ENCODE results near the gene SHF. TPM values are rescaled to one million over a fixed set of nuclear protein-coding genes. Genes with fewer than 3 reads are reported as not detected.
"Not testable (repeated sequence)": the region's sequence is repeated elsewhere in the genome, so short reads cannot be mapped to it uniquely, and the experiment has no call there.

The SHF gene
- total and polyA plus RNA-seq, 4 donors, result 4.3 to 19.0 (median 13.3) TPM

GRCh38 chr15:45137703-45138102, 50.1 kb downstream of the SHF start:
- Histone ChIP-seq H3K9me3 (ENCODE audit: control insufficient read depth, low read length) (no peaks in the 10 kb centered on the region), H3K27ac (ENCODE audit: low read depth in 1 of 2, low read length in 2 of 2) (no peak overlapping the region), H3K4me3 (ENCODE audit: low read length in 2 of 2) (no peak overlapping the region), H3K36me3 (ENCODE audit: control insufficient read depth in 1 of 2, insufficient read depth in 2 of 2, low read length in 1 of 2) (no peaks in the 10 kb centered on the region), H3K4me1 (ENCODE audit: control insufficient read depth in 1 of 2, insufficient read depth in 2 of 2, low read length in 2 of 2) (no peaks in the 10 kb centered on the region), H3K27me3 (ENCODE audit: control insufficient read depth in 1 of 2, insufficient read depth in 2 of 2, low read length in 1 of 2) (no peaks in the 10 kb centered on the region)
- intact Hi-C loops (cut with DNase I), result no loop called here
- no peak for ATAC-seq (ENCODE audit: low FRiP score)
- DNase-seq, result no peak
- WGBS, 2 donors, result 70 to 75% methylated on average over 8 of the region's 8 CpGs

GRCh38 chr15:45136378-45136764, 51.4 kb downstream of the SHF start:
- Histone ChIP-seq H3K9me3 (ENCODE audit: control insufficient read depth, low read length) (no peaks in the 10 kb centered on the region), H3K4me1 (ENCODE audit: control insufficient read depth in 1 of 2, insufficient read depth in 2 of 2, low read length in 2 of 2) (no peaks in the 10 kb centered on the region), H3K36me3 (ENCODE audit: control insufficient read depth in 1 of 2, insufficient read depth in 2 of 2, low read length in 1 of 2) (no peaks in the 10 kb centered on the region), H3K27me3 (ENCODE audit: control insufficient read depth in 1 of 2, insufficient read depth in 2 of 2, low read length in 1 of 2) (no peaks in the 10 kb centered on the region), H3K27ac (ENCODE audit: low read depth in 1 of 2, low read length in 2 of 2) (no peak overlapping the region), H3K4me3 (ENCODE audit: low read length in 2 of 2) (no peak overlapping the region)
- intact Hi-C loops (cut with DNase I), result no loop called here
- WGBS, 2 donors, result 18% methylated on average over 10 of the region's 10 CpGs
- DNase-seq (peak in 1 of 2 donors; percentile 57), ATAC-seq (ENCODE audit: low FRiP score) (no peak)

GRCh38 chr15:45135705-45136377, 51.9 kb downstream of the SHF start:
- H3K9me3 ChIP-seq (ENCODE audit: control insufficient read depth, low read length); H3K27me3 ChIP-seq (ENCODE audit: control insufficient read depth in 1 of 2, insufficient read depth in 2 of 2, low read length in 1 of 2); H3K4me1 ChIP-seq (ENCODE audit: control insufficient read depth in 1 of 2, insufficient read depth in 2 of 2, low read length in 2 of 2); intact Hi-C loops (cut with DNase I); H3K27ac ChIP-seq (ENCODE audit: low read depth in 1 of 2, low read length in 2 of 2); H3K36me3 ChIP-seq (ENCODE audit: control insufficient read depth in 1 of 2, insufficient read depth in 2 of 2, low read length in 1 of 2); H3K4me3 ChIP-seq (ENCODE audit: low read length in 2 of 2): not testable (repeated sequence)
- WGBS, 2 donors, result 13 to 14% methylated on average over 9 to 11 of the region's 37 CpGs
- DNase-seq, result peak in 1 of 2 donors; percentile 21
- peak; percentile 25 for ATAC-seq (ENCODE audit: low FRiP score)

GRCh38 chr15:45134682-45135604, 52.8 kb downstream of the SHF start:
- ATAC-seq (ENCODE audit: low FRiP score) (no peak), DNase-seq (peak in 1 of 2 donors; percentile 78)
- Histone ChIP-seq H3K4me1 (ENCODE audit: control insufficient read depth in 1 of 2, insufficient read depth in 2 of 2, low read length in 2 of 2) (no peaks in the 10 kb centered on the region), H3K27ac (ENCODE audit: low read depth in 1 of 2, low read length in 2 of 2) (no peak overlapping the region), H3K9me3 (ENCODE audit: control insufficient read depth, low read length) (no peaks in the 10 kb centered on the region), H3K36me3 (ENCODE audit: control insufficient read depth in 1 of 2, insufficient read depth in 2 of 2, low read length in 1 of 2) (no peaks in the 10 kb centered on the region), H3K27me3 (ENCODE audit: control insufficient read depth in 1 of 2, insufficient read depth in 2 of 2, low read length in 1 of 2) (no peaks in the 10 kb centered on the region), H3K4me3 (ENCODE audit: low read length in 2 of 2) (no peak overlapping the region)
- intact Hi-C loops (cut with DNase I), result no loop called here
- WGBS, 2 donors, result 7 to 8% methylated on average over 44 to 57 of the region's 57 CpGs

GRCh38 chr15:45134046-45134445, 53.7 kb downstream of the SHF start:
- 95% methylated on average over 7 of the region's 7 CpGs for WGBS, 2 donors
- no peak overlapping the region for H3K27ac ChIP-seq (ENCODE audit: low read depth in 1 of 2, low read length in 2 of 2)
- no peak overlapping the region for H3K4me3 ChIP-seq (ENCODE audit: low read length in 2 of 2)
- H3K9me3 ChIP-seq (ENCODE audit: control insufficient read depth, low read length), result no peaks in the 10 kb centered on the region
- no peaks in the 10 kb centered on the region for H3K36me3 ChIP-seq (ENCODE audit: control insufficient read depth in 1 of 2, insufficient read depth in 2 of 2, low read length in 1 of 2)
- intact Hi-C loops (cut with DNase I), result no loop called here
- DNase-seq, result peak in 1 of 2 donors; percentile 51
- H3K4me1 ChIP-seq (ENCODE audit: control insufficient read depth in 1 of 2, insufficient read depth in 2 of 2, low read length in 2 of 2), result no peaks in the 10 kb centered on the region
- ATAC-seq (ENCODE audit: low FRiP score), result no peak
- H3K27me3 ChIP-seq (ENCODE audit: control insufficient read depth in 1 of 2, insufficient read depth in 2 of 2, low read length in 1 of 2), result no peaks in the 10 kb centered on the region

GRCh38 chr15:45133561-45133920, 54.2 kb downstream of the SHF start:
- H3K36me3 ChIP-seq (ENCODE audit: control insufficient read depth in 1 of 2, insufficient read depth in 2 of 2, low read length in 1 of 2), result no peaks in the 10 kb centered on the region
- intact Hi-C loops (cut with DNase I), result no loop called here
- H3K4me1 ChIP-seq (ENCODE audit: control insufficient read depth in 1 of 2, insufficient read depth in 2 of 2, low read length in 2 of 2), result no peaks in the 10 kb centered on the region
- H3K9me3 ChIP-seq (ENCODE audit: control insufficient read depth, low read length), result no peaks in the 10 kb centered on the region
- ATAC-seq (ENCODE audit: low FRiP score) (no peak), DNase-seq (peak in 1 of 2 donors; percentile 50)
- no peaks in the 10 kb centered on the region for H3K27me3 ChIP-seq (ENCODE audit: control insufficient read depth in 1 of 2, insufficient read depth in 2 of 2, low read length in 1 of 2)
- H3K4me3 ChIP-seq (ENCODE audit: low read length in 2 of 2), result no peak overlapping the region
- 76 to 82% methylated on average over 5 of the region's 5 CpGs for WGBS, 2 donors
- H3K27ac ChIP-seq (ENCODE audit: low read depth in 1 of 2, low read length in 2 of 2), result no peak overlapping the region

- no peak overlapping the region for H3K27ac ChIP-seq (ENCODE audit: low read depth in 1 of 2, low read length in 2 of 2)
- no peaks in the 10 kb centered on the region for H3K9me3 ChIP-seq (ENCODE audit: control insufficient read depth, low read length)
- H3K36me3 ChIP-seq (ENCODE audit: control insufficient read depth in 1 of 2, insufficient read depth in 2 of 2, low read length in 1 of 2), result no peaks in the 10 kb centered on the region
- H3K4me3 ChIP-seq (ENCODE audit: low read length in 2 of 2), result no peak overlapping the region
- H3K27me3 ChIP-seq (ENCODE audit: control insufficient read depth in 1 of 2, insufficient read depth in 2 of 2, low read length in 1 of 2), result no peaks in the 10 kb centered on the region
- intact Hi-C loops (cut with DNase I), result no loop called here
- 77 to 79% methylated on average over 3 of the region's 3 CpGs for WGBS, 2 donors
- H3K4me1 ChIP-seq (ENCODE audit: control insufficient read depth in 1 of 2, insufficient read depth in 2 of 2, low read length in 2 of 2), result no peaks in the 10 kb centered on the region
- DNase-seq, result peak in 1 of 2 donors; percentile 55
- ATAC-seq (ENCODE audit: low FRiP score), result no peak
These were observed 54.8 kb downstream of the SHF start for GRCh38 chr15:45132844-45133560.

GRCh38 chr15:45131510-45131909, 56.3 kb downstream of the SHF start:
- no peak overlapping the region for H3K27ac ChIP-seq (ENCODE audit: low read depth in 1 of 2, low read length in 2 of 2)
- WGBS, 2 donors, result 94 to 97% methylated on average over 3 of the region's 3 CpGs
- no peaks in the 10 kb centered on the region for H3K4me1 ChIP-seq (ENCODE audit: control insufficient read depth in 1 of 2, insufficient read depth in 2 of 2, low read length in 2 of 2)
- H3K27me3 ChIP-seq (ENCODE audit: control insufficient read depth in 1 of 2, insufficient read depth in 2 of 2, low read length in 1 of 2), result no peaks in the 10 kb centered on the region
- H3K36me3 ChIP-seq (ENCODE audit: control insufficient read depth in 1 of 2, insufficient read depth in 2 of 2, low read length in 1 of 2), result no peaks in the 10 kb centered on the region
- intact Hi-C loops (cut with DNase I), result no loop called here
- ATAC-seq (ENCODE audit: low FRiP score) (no peak), DNase-seq (no peak)
- H3K9me3 ChIP-seq (ENCODE audit: control insufficient read depth, low read length), result no peaks in the 10 kb centered on the region
- no peak overlapping the region for H3K4me3 ChIP-seq (ENCODE audit: low read length in 2 of 2)
